ENCODE measurements around the gene PLSCR5.

Gene PLSCR5

GRCh38 chr3:146536681-146537080 lies 68.5 kb downstream of the PLSCR5 start:
- H3K9me3 ChIP-seq (ENCODE audit: insufficient read depth, low read length, severe bottlenecking), result no peaks in the 10 kb centered on the region
- H3K4me2 ChIP-seq (ENCODE audit: insufficient read depth, low read length), result no peak overlapping the region
- ATAC-seq (ENCODE audit: insufficient read depth, low read depth), result no peak
- no peaks in the 10 kb centered on the region for H3K27me3 ChIP-seq (ENCODE audit: insufficient read depth, low read length, poor library complexity)
- H3K4me1 ChIP-seq (ENCODE audit: insufficient read depth, low read length), result peaks cover 29% of the 10 kb centered on the region
- H3K9ac ChIP-seq (ENCODE audit: low read depth, low read length), result no peak overlapping the region
- TF ChIP-seq, protein P1, sequence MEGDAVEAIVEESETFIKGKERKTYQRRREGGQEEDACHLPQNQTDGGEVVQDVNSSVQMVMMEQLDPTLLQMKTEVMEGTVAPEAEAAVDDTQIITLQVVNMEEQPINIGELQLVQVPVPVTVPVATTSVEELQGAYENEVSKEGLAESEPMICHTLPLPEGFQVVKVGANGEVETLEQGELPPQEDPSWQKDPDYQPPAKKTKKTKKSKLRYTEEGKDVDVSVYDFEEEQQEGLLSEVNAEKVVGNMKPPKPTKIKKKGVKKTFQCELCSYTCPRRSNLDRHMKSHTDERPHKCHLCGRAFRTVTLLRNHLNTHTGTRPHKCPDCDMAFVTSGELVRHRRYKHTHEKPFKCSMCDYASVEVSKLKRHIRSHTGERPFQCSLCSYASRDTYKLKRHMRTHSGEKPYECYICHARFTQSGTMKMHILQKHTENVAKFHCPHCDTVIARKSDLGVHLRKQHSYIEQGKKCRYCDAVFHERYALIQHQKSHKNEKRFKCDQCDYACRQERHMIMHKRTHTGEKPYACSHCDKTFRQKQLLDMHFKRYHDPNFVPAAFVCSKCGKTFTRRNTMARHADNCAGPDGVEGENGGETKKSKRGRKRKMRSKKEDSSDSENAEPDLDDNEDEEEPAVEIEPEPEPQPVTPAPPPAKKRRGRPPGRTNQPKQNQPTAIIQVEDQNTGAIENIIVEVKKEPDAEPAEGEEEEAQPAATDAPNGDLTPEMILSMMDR (IDR thresholded peaks at IDR 0.05; ENCODE audit: borderline replicate concordance, extremely low read depth, low read length, poor library complexity, severe bottlenecking), result no peak
- peaks cover 46% of the 10 kb centered on the region for H3K36me3 ChIP-seq (ENCODE audit: insufficient read depth, low read length)
- H2AFZ ChIP-seq (ENCODE audit: low read depth, low read length), result no peak overlapping the region
- peaks cover 26% of the 10 kb centered on the region for H4K20me1 ChIP-seq (ENCODE audit: insufficient read depth, low read length)
- DNase-seq, result no peak
- no peak overlapping the region for H3K4me3 ChIP-seq (ENCODE audit: low read depth in 1 of 2, low read length in 2 of 2)
- peaks cover 66% of the 10 kb centered on the region for H3K79me2 ChIP-seq (ENCODE audit: insufficient read depth, low read length)
- H3K27ac ChIP-seq (ENCODE audit: low read length), result no peak overlapping the region

Measured in DND-41 (cell line).